ENCODE measurements around the gene FBXO10. TPM values are rescaled to one million over a fixed set of nuclear protein-coding genes. Genes with fewer than 3 reads are reported as not detected.

Gene FBXO10
- total RNA-seq, 4 donors from 2014 or later, result 49.8 to 62.2 (median 53.5) TPM

DNA sequence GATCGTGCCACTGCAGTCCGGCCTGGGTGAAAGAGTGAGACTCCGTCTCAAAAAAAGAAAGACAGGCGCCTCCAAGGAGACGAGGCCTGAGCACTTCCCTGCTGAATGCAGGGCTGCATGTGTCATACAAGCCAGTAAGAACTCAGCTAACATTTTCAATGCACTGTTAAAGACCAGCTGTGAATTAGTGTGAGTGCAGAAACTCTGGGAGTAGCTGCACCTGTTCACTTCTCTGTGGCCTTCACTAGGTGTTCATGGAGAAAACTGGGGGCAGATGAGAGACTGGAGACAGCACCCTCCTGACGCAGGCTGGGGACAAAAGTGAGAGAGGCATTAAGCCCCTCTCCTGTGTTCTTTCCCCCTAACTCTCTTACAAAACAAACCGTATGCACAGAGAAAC lies 41.8 kb downstream of the FBXO10 start:
- DNase-seq (no peak), ATAC-seq (no peak)
- H3K4me1 ChIP-seq, result no peaks in the 10 kb centered on the region
- no peaks in the 10 kb centered on the region for H3K9me3 ChIP-seq
- no peaks in the 10 kb centered on the region for H3K27me3 ChIP-seq
- no peak for TF ChIP-seq POLR2A (IDR thresholded peaks at IDR 0.05)
- TF ChIP-seq, protein P1, sequence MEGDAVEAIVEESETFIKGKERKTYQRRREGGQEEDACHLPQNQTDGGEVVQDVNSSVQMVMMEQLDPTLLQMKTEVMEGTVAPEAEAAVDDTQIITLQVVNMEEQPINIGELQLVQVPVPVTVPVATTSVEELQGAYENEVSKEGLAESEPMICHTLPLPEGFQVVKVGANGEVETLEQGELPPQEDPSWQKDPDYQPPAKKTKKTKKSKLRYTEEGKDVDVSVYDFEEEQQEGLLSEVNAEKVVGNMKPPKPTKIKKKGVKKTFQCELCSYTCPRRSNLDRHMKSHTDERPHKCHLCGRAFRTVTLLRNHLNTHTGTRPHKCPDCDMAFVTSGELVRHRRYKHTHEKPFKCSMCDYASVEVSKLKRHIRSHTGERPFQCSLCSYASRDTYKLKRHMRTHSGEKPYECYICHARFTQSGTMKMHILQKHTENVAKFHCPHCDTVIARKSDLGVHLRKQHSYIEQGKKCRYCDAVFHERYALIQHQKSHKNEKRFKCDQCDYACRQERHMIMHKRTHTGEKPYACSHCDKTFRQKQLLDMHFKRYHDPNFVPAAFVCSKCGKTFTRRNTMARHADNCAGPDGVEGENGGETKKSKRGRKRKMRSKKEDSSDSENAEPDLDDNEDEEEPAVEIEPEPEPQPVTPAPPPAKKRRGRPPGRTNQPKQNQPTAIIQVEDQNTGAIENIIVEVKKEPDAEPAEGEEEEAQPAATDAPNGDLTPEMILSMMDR (IDR thresholded peaks at IDR 0.05 in 4 of 5, conservative IDR thresholded peaks at IDR 0.05 in 1 of 5), result no peak
- peaks cover 0 to 65% of the 10 kb centered on the region in 2 donors for H3K36me3 ChIP-seq
- H3K4me3 ChIP-seq, result no peak overlapping the region
- intact Hi-C loops (cut with DNase I; ENCODE audit: low total_unique reads), result no loop called here
- H3K27ac ChIP-seq, result no peak overlapping the region
- in situ Hi-C loops (cut with MboI; ENCODE audit: low sequenced_read_pairs in 4 of 4), result no loop called here

GRCh38 chr9:37531699-37532098 lies 44.5 kb downstream of the FBXO10 start:
- TF ChIP-seq, protein P1 (IDR thresholded peaks at IDR 0.05 in 4 of 5, conservative IDR thresholded peaks at IDR 0.05 in 1 of 5), result no peak
- TF ChIP-seq POLR2A (IDR thresholded peaks at IDR 0.05), result no peak
- no peak for ATAC-seq
- no peaks in the 10 kb centered on the region for H3K4me1 ChIP-seq
- H3K9me3 ChIP-seq, result no peaks in the 10 kb centered on the region
- H3K27ac ChIP-seq, result no peak overlapping the region
- H3K4me3 ChIP-seq, result no peak overlapping the region
- no peaks in the 10 kb centered on the region for H3K27me3 ChIP-seq
- peaks cover 0 to 65% of the 10 kb centered on the region in 2 donors for H3K36me3 ChIP-seq
- no peak for DNase-seq
- intact Hi-C loops (cut with DNase I; ENCODE audit: low total_unique reads) (no loop called here), in situ Hi-C loops (cut with MboI; ENCODE audit: low sequenced_read_pairs in 4 of 4) (no loop called here)

- Histone ChIP-seq H3K4me3 (no peak overlapping the region), H3K27ac (peak overlapping the region in 2 of 4 donors; percentile 12 to 50), H3K9me3 (no peaks in the 10 kb centered on the region), H3K4me1 (no peaks in the 10 kb centered on the region), H3K36me3 (peaks cover 0 to 70% of the 10 kb centered on the region in 2 donors), H3K27me3 (no peaks in the 10 kb centered on the region)
- peak; percentile 9 to 31 for DNase-seq
- peak; percentile 53 to 67 for ATAC-seq
- in situ Hi-C loops (cut with MboI; ENCODE audit: low sequenced_read_pairs in 4 of 4), result no loop called here
- TF ChIP-seq POLR2A (IDR thresholded peaks at IDR 0.05), result no peak
- TF ChIP-seq, protein P1 (IDR thresholded peaks at IDR 0.05 in 4 of 5, conservative IDR thresholded peaks at IDR 0.05 in 1 of 5), result no peak
- intact Hi-C loops (cut with DNase I; ENCODE audit: low total_unique reads), result no loop called here
Observed at GRCh38 chr9:37528652-37529471, 47.3 kb downstream of the FBXO10 start.

DNA sequence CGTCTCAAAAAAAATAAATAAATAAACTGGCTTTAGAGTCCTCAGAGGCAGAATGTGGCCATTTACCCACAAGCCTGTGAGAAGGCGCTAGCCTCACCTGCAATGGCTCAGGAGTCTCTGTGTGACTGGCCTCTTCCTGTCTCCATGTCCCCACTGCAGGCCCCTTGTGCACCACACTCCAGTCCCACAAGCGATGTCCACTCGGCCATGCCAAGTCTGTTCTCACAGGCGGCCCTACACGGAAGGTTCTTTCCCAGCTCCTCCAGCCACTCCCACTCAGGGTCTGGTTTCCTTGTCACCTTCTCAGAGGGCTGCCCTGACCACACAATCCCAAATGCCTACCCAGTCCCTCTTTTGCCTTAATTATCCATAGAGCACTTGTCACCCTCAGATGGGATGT lies 52.3 kb downstream of the FBXO10 start:
- Histone ChIP-seq H3K4me1 (no peaks in the 10 kb centered on the region), H3K27ac (no peak overlapping the region), H3K9me3 (no peaks in the 10 kb centered on the region), H3K4me3 (no peak overlapping the region), H3K27me3 (no peaks in the 10 kb centered on the region), H3K36me3 (peaks cover 0 to 87% of the 10 kb centered on the region in 2 donors)
- no peak for DNase-seq
- intact Hi-C loops (cut with DNase I; ENCODE audit: low total_unique reads) (no loop called here), in situ Hi-C loops (cut with MboI; ENCODE audit: low sequenced_read_pairs in 4 of 4) (no loop called here)
- TF ChIP-seq, protein P1 (IDR thresholded peaks at IDR 0.05 in 4 of 5, conservative IDR thresholded peaks at IDR 0.05 in 1 of 5), result no peak
- TF ChIP-seq POLR2A (IDR thresholded peaks at IDR 0.05), result no peak
- ATAC-seq, result no peak

All from gastrocnemius medialis (tissue), 4 donors.